Measurements from ENCODE around the gene DCDC1.
A peak's percentile ranks its signal among the peaks of the same experiment; 100 is the strongest.

DCDC1 gene

GRCh38 chr11:31231601-31232000 lies 137.9 kb downstream of the DCDC1 start:
- no peak for DNase-seq

GRCh38 chr11:31218847-31219246 lies 150.7 kb downstream of the DCDC1 start:
- no peak for DNase-seq

- DNase-seq, result no peak
Measured at GRCh38 chr11:31214372-31214771, 155.2 kb downstream of the DCDC1 start.

GRCh38 chr11:31199378-31199777 lies 170.2 kb downstream of the DCDC1 start:
- no peak for DNase-seq

- no peak for DNase-seq
Measured at GRCh38 chr11:31173926-31174680, 195.4 kb downstream of the DCDC1 start.

- no peak for DNase-seq
Measured at GRCh38 chr11:31160504-31161422, 208.8 kb downstream of the DCDC1 start.

- DNase-seq, result no peak
Measured at GRCh38 chr11:31150841-31151240, 218.7 kb downstream of the DCDC1 start.

GRCh38 chr11:31150011-31150410 lies 219.5 kb downstream of the DCDC1 start:
- no peak for DNase-seq

- DNase-seq, result no peak
Measured at GRCh38 chr11:31141789-31142188, 227.8 kb downstream of the DCDC1 start.

- DNase-seq, result no peak
Measured at GRCh38 chr11:31139479-31139878, 230.1 kb downstream of the DCDC1 start.

- no peak for DNase-seq
Measured at GRCh38 chr11:31132531-31133421, 236.8 kb downstream of the DCDC1 start.

- no peak for DNase-seq
Measured at GRCh38 chr11:31131760-31132159, 237.8 kb downstream of the DCDC1 start.

GRCh38 chr11:31127290-31127689 lies 242.2 kb downstream of the DCDC1 start:
- no peak for DNase-seq

- DNase-seq, result no peak
Measured at GRCh38 chr11:31120428-31120827, 249.1 kb downstream of the DCDC1 start.

GRCh38 chr11:31118566-31118965 lies 251.0 kb downstream of the DCDC1 start:
- no peak for DNase-seq

- DNase-seq, result no peak
Measured at GRCh38 chr11:31117038-31117437, 252.5 kb downstream of the DCDC1 start.

- DNase-seq, result no peak
Measured at GRCh38 chr11:31114442-31114841, 255.1 kb downstream of the DCDC1 start.

GRCh38 chr11:31110830-31111229 lies 258.7 kb downstream of the DCDC1 start:
- DNase-seq, result no peak

GRCh38 chr11:31109446-31109845 lies 260.1 kb downstream of the DCDC1 start:
- no peak for DNase-seq

- DNase-seq, result no peak
Measured at GRCh38 chr11:31107649-31108048, 261.9 kb downstream of the DCDC1 start.

GRCh38 chr11:31106968-31107576 lies 262.5 kb downstream of the DCDC1 start:
- DNase-seq, result peak; percentile 8

- no peak for DNase-seq
Measured at GRCh38 chr11:31106326-31106725, 263.2 kb downstream of the DCDC1 start.

- DNase-seq, result no peak
Measured at GRCh38 chr11:31102875-31103274, 266.7 kb downstream of the DCDC1 start.
